PC-9 (cell line): ENCODE measurements around the gene PAX1.

Experiments used
- EZH2 ChIP-seq: fragments of 200-600 bp; sonication (generic); IDR thresholded peaks from 2 replicates; pipeline ENCODE4 v1.8.0; 2017; ENCODE audit warnings: antibody characterized with exemption, low read depth
- TF ChIP-seq, protein P1 (sequence below): fragments of 200-600 bp; sonication (generic); conservative IDR thresholded peaks from 2 replicates; pipeline ENCODE4 v1.6.1; 2017; ENCODE audit warnings: mixed run types, antibody characterized with exemption, mild to moderate bottlenecking, moderate library complexity

DNA sequence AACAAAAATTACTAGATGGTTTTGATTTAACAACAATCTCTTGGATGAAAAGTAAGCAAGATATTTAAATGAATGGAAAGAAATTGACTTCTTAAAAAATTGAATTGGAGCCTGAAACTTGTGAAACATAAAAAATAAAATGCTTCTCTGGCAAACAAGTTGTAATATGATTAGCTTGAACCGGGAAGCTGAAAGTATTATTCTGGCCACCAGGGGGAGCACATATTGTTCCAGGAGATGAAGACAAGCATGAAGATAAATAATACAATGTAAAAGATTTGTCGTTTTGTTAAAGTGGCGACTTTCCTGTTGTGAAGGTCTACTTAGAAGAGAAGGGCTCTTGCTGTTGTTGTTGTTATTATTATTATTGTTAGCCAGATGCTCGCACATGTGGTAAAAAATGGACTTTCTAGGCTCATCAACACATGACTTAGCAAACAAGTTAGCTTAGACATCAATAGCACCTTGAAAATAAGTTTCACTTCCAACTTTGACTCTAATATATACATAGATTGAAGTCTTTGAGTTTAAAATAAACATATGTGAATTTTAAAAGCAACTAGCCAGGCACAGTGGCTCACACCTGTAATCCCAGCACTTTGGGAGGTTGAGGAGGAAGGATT is 14.2 kb downstream of the PAX1 start:
- no peak for TF ChIP-seq EZH2
- TF ChIP-seq, protein P1, sequence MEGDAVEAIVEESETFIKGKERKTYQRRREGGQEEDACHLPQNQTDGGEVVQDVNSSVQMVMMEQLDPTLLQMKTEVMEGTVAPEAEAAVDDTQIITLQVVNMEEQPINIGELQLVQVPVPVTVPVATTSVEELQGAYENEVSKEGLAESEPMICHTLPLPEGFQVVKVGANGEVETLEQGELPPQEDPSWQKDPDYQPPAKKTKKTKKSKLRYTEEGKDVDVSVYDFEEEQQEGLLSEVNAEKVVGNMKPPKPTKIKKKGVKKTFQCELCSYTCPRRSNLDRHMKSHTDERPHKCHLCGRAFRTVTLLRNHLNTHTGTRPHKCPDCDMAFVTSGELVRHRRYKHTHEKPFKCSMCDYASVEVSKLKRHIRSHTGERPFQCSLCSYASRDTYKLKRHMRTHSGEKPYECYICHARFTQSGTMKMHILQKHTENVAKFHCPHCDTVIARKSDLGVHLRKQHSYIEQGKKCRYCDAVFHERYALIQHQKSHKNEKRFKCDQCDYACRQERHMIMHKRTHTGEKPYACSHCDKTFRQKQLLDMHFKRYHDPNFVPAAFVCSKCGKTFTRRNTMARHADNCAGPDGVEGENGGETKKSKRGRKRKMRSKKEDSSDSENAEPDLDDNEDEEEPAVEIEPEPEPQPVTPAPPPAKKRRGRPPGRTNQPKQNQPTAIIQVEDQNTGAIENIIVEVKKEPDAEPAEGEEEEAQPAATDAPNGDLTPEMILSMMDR = peak; percentile 90
